ENCODE results near the gene CACNG8.
"Not testable (repeated sequence)": the region's sequence is repeated elsewhere in the genome, so short reads cannot be mapped to it uniquely, and the experiment has no call there.

CACNG8 gene

DNA sequence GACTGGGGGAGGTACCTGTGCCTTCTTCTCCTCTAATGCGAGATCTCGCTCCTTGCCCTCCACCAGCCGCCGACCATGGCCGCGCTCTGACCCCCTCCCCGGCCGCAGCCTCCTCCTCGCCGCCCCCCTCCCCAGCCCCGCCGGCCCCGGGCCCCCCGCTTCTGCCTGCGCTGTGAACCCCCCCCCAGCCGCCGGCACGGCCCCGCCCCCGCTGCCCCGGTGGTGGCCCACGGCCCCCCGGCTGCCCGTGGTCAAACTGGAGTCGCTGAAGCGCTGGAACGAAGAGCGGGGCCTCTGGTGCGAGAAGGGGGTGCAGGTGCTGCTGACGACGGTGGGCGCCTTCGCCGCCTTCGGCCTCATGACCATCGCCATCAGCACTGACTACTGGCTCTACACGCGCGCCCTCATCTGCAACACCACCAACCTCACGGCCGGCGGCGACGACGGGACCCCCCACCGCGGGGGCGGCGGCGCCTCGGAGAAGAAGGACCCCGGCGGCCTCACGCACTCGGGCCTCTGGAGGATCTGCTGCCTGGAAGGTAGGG lies at the start of gene CACNG8:
Gene CACNG8 (plus strand): TSS at position 51 of the 545 bp plus-strand sequence.
- no peak for DNase-seq

- no peak for DNase-seq
These were observed 47.7 kb upstream of the CACNG8 start for GRCh38 chr19:53915000-53915399.

DNA sequence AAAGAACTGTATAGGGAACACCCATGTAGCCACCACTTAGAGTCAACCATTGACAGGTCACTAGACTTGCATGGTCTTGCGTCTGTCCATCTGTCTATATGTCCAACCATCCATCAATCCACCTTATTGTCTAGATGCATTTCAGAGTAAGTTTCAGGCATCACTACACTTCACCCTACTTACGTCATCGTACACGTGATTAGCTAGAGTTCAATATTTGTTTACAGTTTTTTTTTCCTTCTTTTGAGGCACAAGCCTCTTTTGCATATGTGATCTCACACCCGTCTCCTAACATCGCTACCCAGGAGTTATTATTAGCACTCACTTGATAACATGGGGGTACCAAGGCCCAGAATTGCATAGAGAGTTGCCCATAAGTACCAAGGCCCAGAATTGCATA lies 46.7 kb upstream of the CACNG8 start:
- DNase-seq = no peak

DNA sequence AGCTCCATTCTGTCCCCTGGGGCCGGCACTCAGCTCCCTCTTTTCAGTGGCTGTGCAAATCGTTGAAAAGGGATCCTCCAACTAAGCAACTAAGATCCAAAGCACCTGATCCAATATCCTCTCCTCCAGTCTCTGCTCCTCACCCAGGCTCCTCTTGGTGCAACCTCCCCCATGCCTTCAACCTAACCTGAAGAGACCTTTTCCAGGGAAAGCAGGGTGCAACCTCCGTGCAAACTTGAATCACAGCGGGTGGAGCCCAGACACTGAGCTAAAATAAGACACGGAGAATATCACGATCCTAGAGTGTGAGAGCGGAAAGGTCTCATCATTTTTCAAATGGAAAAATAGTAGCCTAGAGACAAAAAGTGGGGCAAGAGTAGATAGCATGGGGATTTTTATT lies 45.4 kb upstream of the CACNG8 start:
- DNase-seq = no peak

DNA sequence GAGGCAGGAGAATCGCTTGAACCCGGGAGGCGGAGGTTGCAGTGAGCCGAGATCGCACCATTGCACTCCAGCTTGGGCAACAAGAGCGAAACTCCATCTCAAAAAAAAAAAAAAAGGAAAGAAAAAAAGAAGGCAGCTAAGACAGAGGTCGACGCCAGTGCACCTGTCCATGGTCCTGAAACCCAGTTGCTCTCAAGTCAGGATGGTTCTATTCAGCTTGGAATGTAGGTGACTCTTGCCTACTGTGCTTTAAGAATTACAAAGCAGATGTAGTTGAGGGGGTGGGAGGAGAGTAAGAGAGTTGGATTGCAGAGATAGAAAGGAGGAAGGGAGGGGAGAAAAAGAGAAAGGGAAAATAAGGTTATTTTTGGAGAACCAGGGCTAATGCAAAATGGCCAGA lies 35.0 kb upstream of the CACNG8 start:
- DNase-seq = no peak

- DNase-seq = no peak
These were observed 26.7 kb upstream of the CACNG8 start for GRCh38 chr19:53936029-53936428.

DNA sequence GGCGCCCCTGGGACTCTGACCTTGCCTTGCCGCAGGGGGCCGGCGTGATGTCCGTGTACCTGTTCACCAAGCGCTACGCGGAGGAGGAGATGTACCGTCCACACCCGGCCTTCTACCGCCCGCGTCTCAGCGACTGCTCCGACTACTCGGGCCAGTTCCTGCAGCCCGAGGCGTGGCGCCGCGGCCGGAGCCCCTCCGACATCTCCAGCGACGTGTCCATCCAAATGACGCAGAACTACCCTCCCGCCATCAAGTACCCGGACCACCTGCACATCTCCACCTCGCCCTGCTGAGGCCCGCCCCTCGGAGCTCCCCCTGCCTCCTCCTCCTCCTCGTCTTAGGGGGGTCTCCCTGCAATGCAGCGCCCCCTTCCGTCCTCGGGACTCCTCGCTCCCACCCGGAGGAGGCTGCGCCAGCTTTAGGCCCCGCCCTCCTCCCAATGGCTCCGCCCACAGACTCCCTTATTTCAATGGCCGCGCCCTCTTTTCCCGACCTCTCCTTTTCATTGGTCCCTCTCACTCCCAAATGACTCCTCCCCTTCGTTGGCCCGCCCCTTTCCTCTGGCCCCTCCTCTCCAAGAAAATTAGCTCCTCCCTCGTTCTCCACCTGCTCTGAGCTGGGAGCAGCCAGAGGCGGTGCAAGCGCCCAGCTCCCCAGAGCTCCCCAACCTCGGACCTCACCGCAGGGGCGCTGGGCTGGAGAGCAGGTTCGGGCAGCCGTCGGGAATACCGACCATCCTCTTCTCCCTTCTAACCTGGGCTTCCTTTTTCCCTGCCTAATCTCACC lies 20.5 kb upstream of the CACNG8 start:
- DNase-seq = no peak

GRCh38 chr19:53944416-53944815 lies 18.3 kb upstream of the CACNG8 start:
- DNase-seq = no peak

DNA sequence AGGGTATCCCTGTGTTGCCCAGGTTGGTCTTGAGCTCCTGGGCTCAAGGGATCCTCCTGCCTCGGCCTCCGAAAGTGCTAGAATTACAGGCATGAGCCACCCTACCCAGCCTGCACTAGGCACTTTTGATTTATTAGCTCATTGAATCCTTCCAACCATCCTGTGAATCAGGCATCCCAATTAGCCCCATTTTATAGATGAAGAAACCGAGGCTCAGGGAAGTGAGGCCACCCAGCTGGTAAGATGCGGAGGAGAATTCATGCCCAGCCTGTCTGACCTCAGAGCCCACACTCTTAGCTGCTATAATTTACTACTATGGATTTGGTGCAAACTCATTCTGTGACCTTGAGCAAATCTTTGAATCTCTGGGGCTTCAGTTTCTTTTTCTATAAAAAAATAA lies 17.8 kb upstream of the CACNG8 start:
- no peak for DNase-seq

DNA sequence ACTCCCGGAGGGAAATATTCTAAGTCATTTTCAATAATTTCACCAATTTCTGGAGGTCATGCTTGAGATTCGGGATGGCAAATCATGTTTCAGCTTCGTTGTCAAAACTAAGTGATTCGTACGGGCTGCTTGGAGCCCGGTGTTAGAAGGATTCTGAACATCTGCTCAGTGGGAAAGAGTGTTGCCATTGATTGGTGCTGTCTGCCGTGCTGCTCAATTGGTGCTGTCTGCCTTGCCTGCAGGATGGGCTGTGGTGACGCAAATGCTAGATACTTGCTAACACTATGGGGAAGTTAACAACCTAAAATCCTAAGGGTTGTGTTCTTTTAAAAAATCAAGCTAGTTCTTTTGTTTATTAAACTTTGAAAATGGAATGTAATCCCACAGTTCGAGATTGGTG lies 17.3 kb upstream of the CACNG8 start:
- no peak for DNase-seq

DNA sequence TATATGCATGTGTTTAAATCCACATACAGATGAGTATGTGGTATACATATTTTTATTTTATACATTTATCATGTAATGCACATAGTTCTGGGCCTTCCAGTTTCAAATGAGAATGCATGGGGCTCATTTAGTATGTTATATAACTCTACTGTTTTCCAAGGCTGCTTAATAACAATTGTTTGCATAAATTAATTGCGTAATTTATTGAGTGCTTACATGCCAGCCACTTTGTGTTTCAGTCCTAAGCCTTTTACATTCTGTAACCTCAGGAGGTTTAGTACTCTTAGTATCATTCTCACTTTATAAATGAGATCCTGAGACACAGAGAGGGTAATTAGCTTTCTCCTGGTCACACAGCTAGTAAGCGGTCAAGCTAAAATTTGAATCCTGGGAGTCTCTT lies 16.7 kb upstream of the CACNG8 start:
- DNase-seq = no peak

- DNase-seq = no peak
These were observed 15.1 kb upstream of the CACNG8 start for GRCh38 chr19:53947624-53948023.

DNA sequence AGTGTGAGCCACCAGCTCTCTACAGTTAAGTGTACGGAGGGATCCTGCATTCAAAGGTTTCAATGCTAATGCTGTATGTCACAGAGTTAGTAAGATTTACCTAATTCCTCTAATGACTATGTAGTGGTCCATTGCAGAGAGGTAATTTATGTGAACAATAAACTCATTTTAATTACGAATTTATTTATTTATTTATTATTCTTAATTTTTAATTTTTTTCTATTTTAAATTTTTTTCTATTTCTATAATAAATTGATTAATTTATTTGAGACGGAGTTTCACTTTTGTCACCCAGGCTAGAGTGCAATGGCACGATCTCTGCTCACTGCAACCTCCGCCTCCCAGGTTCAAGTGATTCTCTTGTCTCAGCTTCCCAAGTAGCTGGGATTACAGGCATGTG lies 14.1 kb upstream of the CACNG8 start:
- DNase-seq = not testable (repeated sequence)

DNA sequence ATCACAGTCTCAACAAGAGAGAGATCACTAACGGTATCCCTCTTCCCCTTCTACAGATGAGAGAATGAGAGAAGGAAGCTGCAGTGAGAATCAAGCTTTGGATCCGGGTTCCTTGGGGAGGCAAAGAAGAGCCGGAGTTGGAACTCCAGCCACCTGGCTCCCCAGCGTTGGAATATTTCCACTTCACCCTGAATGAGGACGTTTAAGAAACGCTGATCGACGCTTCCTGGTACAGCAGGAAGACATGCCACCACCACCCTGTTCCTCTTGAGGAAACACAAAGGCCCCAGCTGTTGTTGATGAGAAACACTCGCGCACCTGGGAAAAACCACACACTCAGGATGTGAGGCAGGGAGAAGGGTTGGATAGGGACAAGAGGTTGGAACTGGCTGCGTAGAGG lies 11.3 kb upstream of the CACNG8 start:
- DNase-seq = no peak

DNA sequence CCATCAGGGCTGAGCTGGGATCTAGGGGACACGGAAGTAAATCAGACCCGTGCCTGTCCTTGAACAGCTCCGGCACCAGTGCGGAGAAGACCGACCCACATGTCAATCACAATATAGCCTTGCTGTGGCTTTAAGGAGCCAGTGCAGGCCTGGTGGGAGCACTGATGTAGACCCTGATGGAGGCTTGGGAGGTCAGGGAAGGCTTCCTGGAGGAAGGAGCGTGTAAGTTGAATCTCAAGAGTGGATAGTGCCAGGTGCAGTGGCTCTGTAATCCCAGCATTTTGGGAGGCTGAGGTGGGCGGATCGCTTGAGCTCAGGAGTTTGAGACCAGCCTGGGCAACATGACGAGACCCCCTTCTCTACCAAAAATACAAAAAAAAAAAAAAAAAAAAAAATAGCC lies 10.8 kb upstream of the CACNG8 start:
- no peak for DNase-seq

GRCh38 chr19:53953383-53953782 lies 9.4 kb upstream of the CACNG8 start:
- DNase-seq = no peak

GRCh38 chr19:53957448-53958167 lies 5.1 kb upstream of the CACNG8 start:
- no peak for DNase-seq

- DNase-seq = peak; percentile 12
These were observed 4.6 kb upstream of the CACNG8 start for GRCh38 chr19:53958168-53958571.

DNA sequence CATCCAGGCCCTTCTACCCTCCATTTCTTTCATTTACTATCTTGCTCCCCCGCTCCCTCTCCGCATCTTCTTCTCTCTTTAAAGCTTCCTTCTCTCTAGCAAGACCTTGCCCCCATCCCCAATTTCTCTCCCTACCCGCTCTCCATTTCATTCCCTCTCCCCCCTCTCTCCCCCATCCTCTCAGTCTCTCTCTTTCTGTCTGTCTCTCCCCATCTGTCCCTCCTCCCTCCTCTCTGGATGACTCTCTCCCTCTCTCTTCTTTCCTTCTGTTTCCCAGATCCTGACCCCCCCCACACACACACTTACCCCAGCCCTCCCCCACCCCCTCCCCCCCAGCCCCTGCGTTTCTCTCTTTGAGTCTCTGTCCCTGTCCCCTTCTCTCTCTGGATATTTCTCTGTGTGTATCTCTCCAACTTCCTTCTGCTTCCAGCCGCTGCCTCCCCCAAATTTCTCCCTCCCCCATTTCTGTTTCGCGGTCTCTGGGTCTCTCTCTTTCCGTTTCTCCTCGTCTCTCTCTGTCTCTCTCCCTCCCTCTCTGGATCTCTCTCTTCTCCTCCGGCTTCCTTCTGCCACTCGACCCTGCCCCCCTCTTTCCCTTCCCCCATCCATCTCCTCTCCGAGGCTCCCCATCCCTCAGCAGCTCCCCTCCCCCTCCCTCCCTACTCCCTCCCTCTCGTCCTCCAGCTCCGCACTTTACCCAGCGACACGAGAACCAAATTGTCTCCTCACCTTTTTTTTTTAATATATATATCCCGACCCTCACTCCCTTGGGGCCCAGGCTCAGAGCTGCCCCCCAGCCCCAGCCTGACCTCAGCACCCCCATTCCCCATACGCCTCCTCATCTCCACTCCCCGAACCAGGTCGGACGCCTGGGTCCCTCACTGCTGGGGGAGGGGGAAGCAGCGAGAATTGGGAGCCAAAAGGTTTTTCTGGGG lies 3.6 kb upstream of the CACNG8 start:
- no peak for DNase-seq

DNA sequence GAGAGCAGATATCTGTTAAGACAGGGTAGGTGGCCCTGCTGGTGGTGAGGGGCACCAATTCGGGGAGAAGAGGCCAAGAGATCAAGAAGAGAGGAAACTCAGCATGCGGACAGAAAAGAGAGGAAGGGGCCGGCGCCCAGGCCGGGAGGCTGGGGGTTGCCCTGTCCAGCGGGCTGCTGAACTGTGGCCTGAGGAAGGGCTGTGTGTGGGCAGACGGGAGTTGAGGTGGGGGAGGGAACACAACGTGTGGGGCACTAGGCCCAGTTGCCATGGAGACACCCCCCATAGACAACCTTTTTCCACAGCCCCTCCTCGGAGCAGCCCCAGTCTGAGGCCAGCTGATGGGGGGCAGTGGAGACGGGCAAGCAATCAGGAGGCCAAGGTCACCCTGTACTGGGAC lies 2.5 kb upstream of the CACNG8 start:
- no peak for DNase-seq

- DNase-seq = no peak
These were observed 1.9 kb upstream of the CACNG8 start for GRCh38 chr19:53960886-53961285.

DNA sequence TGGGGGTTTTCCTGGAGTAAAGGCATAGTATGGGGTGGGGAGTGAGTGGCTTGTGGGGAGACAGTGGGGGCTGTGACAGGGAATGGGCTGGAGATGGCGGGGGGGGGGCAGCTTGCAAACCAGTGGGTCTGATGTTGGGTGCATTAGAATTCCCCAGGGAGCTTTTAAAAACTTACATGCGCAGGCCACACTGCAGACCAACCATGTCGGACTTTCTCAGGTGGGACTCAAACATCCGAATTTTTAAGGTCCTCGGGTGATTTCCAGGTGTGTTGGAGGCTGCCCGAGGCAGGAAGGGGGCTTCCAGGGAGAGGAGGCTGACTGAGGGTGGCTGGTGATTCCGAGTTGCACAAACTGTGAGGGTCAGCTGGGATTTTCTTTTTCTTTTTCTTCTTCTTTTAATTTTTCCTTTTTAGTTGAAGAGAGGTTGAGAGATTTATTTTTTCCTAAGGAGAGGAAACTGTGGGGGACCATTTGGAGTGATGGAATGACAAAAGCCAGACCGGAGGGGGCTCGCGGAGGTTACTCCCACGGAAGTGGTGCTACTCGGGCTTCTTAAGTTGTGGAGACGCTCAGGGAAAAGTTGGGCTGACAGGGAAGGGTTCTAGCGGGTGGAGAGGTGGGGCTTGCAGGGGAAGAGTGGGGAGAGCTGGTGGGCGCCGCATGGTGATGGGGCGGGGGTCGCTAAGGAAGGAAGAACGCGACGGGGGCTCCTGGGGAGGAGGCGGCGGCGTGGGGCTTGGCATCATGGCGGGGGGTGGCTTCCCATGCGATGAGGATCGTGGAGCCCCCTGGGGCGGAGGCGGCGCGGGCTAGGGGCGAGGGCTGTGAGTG lies 997 bp upstream of the CACNG8 start:
- DNase-seq = no peak

All from COR-L47 (cell line).